ENCODE results near the gene PTPRF.
"Not testable (repeated sequence)": the region's sequence is repeated elsewhere in the genome, so short reads cannot be mapped to it uniquely, and the experiment has no call there.

GRCh38 chr1:43638381-43638780, 107.7 kb downstream of the PTPRF start:
- not testable (repeated sequence) for TF ChIP-seq CTCF, POLR2A (IDR thresholded peaks at IDR 0.05)
